ENCODE measurements around the gene BICDL1. TPM values are rescaled to one million over a fixed set of nuclear protein-coding genes. Genes with fewer than 3 reads are reported as not detected.

BICDL1 gene
- total RNA-seq, 1 experiment from 2014 or later, result 18.2 TPM

GRCh38 chr12:120067084-120067869, 78.2 kb downstream of the BICDL1 start:
- TF ChIP-seq POLR2AphosphoS5 (IDR thresholded peaks at IDR 0.05; ENCODE audit: low read depth, low read length) (no peak), EZH2phosphoT487 (IDR thresholded peaks at IDR 0.05; ENCODE audit: borderline replicate concordance) (no peak), CTCF (IDR thresholded peaks at IDR 0.05 in 2 of 3, conservative IDR thresholded peaks at IDR 0.05 in 1 of 3; ENCODE audit: borderline replicate concordance in 1 of 3, insufficient read depth in 1 of 3, low read depth in 2 of 3, low read length in 2 of 3) (no peak), ATF3 (IDR thresholded peaks at IDR 0.05) (no peak), SIN3A (IDR thresholded peaks at IDR 0.05; ENCODE audit: low read depth) (no peak), TCF7L2 (IDR thresholded peaks at IDR 0.05; ENCODE audit: borderline replicate concordance, extremely low read depth, insufficient read depth, insufficient read length) (no peak), ELF1 (IDR thresholded peaks at IDR 0.05; ENCODE audit: borderline replicate concordance, low read depth) (no peak), EZH2 (IDR thresholded peaks at IDR 0.05) (no peak)
- intact Hi-C loops (cut with micrococcal nuclease), result no loop called here
- no peaks in the 10 kb centered on the region for H3K27me3 ChIP-seq (ENCODE audit: insufficient read depth, low read length)
- peaks cover 0 to 8% of the 10 kb centered on the region in 2 experiments; a peak in 2 of 4 replicates for H3K4me1 ChIP-seq (ENCODE audit: control insufficient read depth in 1 of 2, insufficient read depth in 2 of 2, low read length in 2 of 2)
- ChIA-PET CTCF (no interaction called here), POLR2A (no interaction called here), RAD21 (ENCODE audit: low non-redundant PET in 1 of 2, low total read pairs in 2 of 2, uncharacterized antibody in 2 of 2, unreplicated experiment in 2 of 2) (no interaction called here)
- no peak overlapping the region for H2AFZ ChIP-seq (ENCODE audit: low read depth, low read length, poor library complexity, severe bottlenecking)
- BruUV-seq (replicated peaks), result no TSS peak
- H3K27ac ChIP-seq (ENCODE audit: low read depth, low read length), result no peak overlapping the region
- no peaks in the 10 kb centered on the region for H3K9me3 ChIP-seq (ENCODE audit: control insufficient read depth in 1 of 2, insufficient read depth in 1 of 2, low read depth in 1 of 2, low read length in 2 of 2)
- no peak overlapping the region for H3K4me3 ChIP-seq (replicated peaks in 1 of 2; ENCODE audit: low read depth in 1 of 2, low read length in 2 of 2)
- no peaks in the 10 kb centered on the region for H3K9me2 ChIP-seq (ENCODE audit: insufficient read depth)
- no peaks in the 10 kb centered on the region for H3K36me3 ChIP-seq (ENCODE audit: control insufficient read depth in 1 of 2, insufficient read depth in 2 of 2, low read length in 2 of 2)
- H3K9ac ChIP-seq (ENCODE audit: low read length), result no peak overlapping the region
- ATAC-seq (no peak), DNase-seq (ENCODE audit: low read depth, low spot score) (no peak)
- H3K79me2 ChIP-seq (ENCODE audit: insufficient read depth, low read length), result no peaks in the 10 kb centered on the region
- no peak overlapping the region for H3K4me2 ChIP-seq (ENCODE audit: low read length)
- no peaks in the 10 kb centered on the region for H4K20me1 ChIP-seq (ENCODE audit: insufficient read depth)
